Subcutaneous adipose tissue (tissue), 4 donors: Measurements from ENCODE around the gene SFT2D2. TPM values are rescaled to one million over a fixed set of nuclear protein-coding genes. Genes with fewer than 3 reads are reported as not detected.

Source experiments
- total RNA-seq, 4 donors: library from RNA; depleted of rRNA; stranded (reverse); fragments of >200 nt; gene quantifications; one replicate each; pipeline ENCODE4 v1.1.0, GENCODE V29; 2016
- TF ChIP-seq, protein P1 (sequence below): fragments of 450-650 bp; IDR thresholded peaks from one replicate; pipeline ENCODE4 v1.5.1; 2016; ENCODE audit warnings: low read depth, mild to moderate bottlenecking, control low read depth, antibody characterized with exemption, moderate library complexity

The SFT2D2 gene
- total RNA-seq, 4 donors from 2014 or later, result 30.1 to 53.5 (median 42.5) TPM

DNA sequence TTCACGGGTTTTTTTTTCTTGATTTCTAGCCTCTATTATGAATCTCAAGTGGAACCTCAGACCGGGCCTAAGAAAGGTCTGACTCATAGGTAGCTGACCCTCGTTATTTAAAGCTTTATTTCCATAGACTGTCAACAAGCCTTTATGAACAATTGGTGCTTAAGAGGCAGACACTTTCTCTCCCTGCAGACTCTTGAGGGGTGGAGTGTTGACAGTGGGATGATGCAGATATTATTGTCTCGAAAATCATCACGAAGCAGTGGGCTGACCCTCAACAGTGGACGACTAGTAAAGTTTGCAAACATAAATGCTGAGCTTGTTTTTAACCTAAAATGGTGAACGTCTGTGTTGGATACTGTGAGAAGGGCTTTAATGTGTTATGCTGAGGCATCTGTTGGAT, 1.8 kb downstream of the SFT2D2 start:
- TF ChIP-seq, protein P1, sequence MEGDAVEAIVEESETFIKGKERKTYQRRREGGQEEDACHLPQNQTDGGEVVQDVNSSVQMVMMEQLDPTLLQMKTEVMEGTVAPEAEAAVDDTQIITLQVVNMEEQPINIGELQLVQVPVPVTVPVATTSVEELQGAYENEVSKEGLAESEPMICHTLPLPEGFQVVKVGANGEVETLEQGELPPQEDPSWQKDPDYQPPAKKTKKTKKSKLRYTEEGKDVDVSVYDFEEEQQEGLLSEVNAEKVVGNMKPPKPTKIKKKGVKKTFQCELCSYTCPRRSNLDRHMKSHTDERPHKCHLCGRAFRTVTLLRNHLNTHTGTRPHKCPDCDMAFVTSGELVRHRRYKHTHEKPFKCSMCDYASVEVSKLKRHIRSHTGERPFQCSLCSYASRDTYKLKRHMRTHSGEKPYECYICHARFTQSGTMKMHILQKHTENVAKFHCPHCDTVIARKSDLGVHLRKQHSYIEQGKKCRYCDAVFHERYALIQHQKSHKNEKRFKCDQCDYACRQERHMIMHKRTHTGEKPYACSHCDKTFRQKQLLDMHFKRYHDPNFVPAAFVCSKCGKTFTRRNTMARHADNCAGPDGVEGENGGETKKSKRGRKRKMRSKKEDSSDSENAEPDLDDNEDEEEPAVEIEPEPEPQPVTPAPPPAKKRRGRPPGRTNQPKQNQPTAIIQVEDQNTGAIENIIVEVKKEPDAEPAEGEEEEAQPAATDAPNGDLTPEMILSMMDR, result no peak

DNA sequence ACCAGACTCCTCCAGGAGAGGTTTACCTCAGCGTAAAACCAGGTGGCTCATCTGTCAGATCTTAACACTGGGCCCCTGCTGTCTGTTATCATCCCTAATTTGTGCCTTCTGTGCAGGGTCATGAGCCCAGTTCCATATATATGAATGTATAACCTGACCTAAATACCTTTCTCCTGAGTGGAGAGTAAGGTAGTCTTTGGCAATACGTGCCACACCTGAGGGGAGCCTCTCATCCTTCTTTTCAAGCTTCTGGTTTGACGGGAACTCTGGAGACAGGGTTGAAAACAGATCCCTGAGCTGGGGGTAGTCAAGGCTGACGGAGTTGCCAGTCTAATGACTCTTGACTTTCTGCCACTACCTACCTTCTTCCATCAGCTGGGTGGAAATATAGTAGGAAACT, 4.1 kb downstream of the SFT2D2 start:
- TF ChIP-seq, protein P1, result no peak

DNA sequence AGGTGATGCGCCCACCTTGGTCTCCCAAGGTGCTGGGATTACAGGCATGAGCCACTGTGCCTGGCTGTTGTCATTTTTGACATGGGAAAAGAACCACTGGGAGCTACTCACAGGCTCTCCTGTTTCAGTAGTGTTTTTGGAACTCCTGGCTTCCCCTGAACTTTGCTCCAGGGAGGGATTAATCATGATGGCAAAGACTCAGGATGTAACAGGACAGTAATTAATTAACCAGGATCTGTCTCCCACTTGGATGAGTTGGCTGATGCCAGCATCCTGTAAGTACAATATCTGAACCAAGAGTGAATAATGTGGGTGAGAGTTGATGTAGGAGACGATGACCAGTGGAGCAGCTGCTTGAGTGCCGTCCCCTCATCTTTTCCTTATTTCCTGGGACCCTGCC, 4.9 kb downstream of the SFT2D2 start:
- TF ChIP-seq, protein P1, result no peak

DNA sequence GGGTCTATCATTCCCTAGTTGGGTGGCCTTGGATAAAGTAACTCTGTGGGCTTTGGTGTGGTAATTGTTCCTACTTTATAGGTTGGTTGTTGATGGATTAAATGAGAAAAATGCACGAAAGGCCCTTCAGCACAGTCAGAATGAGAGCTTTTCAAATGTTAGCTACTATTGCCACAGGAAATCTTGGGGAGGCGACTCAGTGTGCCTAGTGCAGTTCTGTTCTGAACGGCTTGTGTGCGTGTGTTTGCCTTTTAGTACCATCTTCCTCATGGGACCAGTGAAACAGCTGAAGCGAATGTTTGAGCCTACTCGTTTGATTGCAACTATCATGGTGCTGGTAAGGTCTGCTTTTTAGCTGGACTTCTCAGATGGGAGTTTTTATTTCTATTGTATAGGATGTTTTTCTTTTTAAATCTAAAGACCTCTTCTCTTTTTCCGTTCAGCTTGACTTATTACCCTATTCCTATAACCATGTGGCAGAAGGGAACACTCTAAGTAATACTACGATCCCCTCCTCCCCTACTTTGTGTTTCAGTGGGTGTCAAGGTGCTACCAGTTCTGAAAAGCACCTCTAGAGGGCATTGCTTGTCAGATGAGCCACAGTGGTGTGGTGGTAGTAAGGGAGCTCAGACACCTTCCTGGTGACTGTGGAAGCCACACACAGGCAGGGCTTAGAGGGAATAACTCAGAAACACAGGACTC, 9.2 kb downstream of the SFT2D2 start:
- TF ChIP-seq, protein P1, result no peak

DNA sequence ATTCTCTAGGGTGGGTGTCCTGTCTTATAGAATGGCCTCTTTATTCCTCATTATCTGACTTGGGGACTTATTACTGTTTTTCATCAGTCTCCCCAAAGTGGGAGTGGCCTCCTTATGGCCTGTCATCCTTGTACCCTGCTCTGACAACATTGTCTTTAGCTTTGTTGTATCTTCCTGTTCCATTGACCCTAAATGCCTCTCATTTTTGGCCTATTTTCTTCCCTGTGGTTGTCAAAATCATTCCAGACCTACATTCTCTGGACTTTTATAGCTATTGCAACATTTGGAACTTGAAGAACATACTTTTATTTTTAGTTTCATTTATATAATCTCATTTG, 9.7 kb downstream of the SFT2D2 start:
- TF ChIP-seq, protein P1, result no peak

DNA sequence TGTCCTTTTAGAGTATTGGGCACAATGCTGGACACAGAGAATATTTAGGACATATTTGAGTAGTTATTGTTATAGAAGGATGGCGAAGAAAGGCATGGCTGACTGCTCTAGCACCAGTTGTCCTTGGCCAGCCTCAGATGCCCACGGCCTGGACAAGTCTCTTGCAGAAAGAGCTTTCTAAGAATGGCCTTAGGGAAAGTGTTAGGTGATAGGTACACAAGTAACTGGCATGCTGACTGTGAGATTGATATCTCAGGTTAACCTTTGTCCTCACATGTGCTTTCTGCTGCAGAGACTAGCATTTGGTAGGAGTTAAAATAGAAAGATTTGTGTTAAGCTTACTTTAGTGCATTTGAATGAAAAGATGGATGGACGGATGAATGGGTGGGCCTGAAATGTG, 10.1 kb downstream of the SFT2D2 start:
- TF ChIP-seq, protein P1, result no peak

DNA sequence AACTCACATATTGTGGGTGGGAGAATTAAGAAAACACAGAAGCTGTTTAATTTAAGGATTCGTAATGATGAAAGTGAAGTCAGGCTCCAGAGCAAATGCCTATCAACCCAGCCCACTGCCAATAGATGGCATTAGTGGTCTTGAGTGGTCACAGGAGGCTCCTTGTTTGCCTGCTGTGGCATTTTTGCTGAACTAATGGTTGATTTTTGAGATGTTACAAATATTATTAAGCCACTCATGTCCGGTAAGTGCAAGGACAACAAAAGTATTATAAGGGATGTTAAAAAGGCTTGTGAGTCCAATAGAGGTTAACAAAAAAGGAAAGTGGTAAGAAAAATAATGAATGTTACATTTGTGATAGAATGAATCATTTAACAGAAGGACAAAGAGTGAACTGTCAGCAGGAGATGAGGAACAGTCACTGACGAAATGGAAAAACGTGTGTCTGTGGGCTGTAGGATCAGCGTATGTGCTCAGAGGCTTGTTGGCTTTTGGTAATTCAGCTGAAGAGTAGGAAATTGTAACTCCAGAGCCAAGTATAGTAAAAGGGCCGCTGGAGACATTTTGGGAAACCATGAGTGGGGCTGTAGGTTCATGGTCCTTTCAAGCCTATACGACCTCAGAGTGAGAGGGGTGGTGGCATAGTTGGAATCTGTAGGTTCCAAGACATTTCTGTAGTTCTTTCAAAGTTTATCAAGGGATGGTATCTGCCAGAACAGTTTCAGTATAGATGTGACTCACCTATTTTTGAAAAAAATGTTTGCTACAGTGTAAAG, 11.2 kb downstream of the SFT2D2 start:
- TF ChIP-seq, protein P1, result no peak
